Small intestine (tissue), 7 donors: ENCODE measurements around the gene LCNL1. TPM values are rescaled to one million over a fixed set of nuclear protein-coding genes. Genes with fewer than 3 reads are reported as not detected.
A peak's percentile ranks its signal among the peaks of the same experiment; 100 is the strongest.

ENCODE experiments used
- DNase-seq, 2 donors: peaks; one replicate each; pipeline versions ENCODE4 v3.0.0 to v3.0.0-alpha.2; 2013
- FAIRE-seq: peaks from 2 replicates; lab custom pipeline; 2012; peaks lifted over from hg19 to GRCh38; lab: Jason Lieb, UNC
- H3K27ac ChIP-seq, 3 donors: one replicate each; pipeline ENCODE4 v1.5.1; 2013; ENCODE audit warnings: low read length in 2 of 3, mild to moderate bottlenecking in 2 of 3, control low read depth in 1 of 3, inconsistent platforms in 1 of 3, low read depth in 1 of 3, moderate library complexity in 1 of 3
- H3K27me3 ChIP-seq, 3 donors: one replicate each; pipeline ENCODE4 v1.6.1; 2013; ENCODE audit warnings: low read length in 3 of 3, inconsistent platforms in 1 of 3; ENCODE audit not compliant: control insufficient read depth in 3 of 3, insufficient read depth in 3 of 3
- H3K36me3 ChIP-seq, 3 donors: one replicate each; pipeline ENCODE4 v1.6.1; 2013; ENCODE audit warnings: low read length in 3 of 3, inconsistent platforms in 1 of 3, low read depth in 1 of 3, mild to moderate bottlenecking in 1 of 3, moderate library complexity in 1 of 3; ENCODE audit not compliant: control insufficient read depth in 3 of 3, insufficient read depth in 2 of 3
- H3K4me1 ChIP-seq, 3 donors: one replicate each; pipeline ENCODE4 v1.6.1; 2013; ENCODE audit warnings: low read length in 2 of 3, inconsistent platforms in 1 of 3, low read depth in 1 of 3, mild to moderate bottlenecking in 1 of 3, moderate library complexity in 1 of 3; ENCODE audit not compliant: control insufficient read depth in 3 of 3, insufficient read depth in 2 of 3
- H3K4me3 ChIP-seq, 3 donors: one replicate each; pipeline ENCODE4 v1.5.1; 2013; ENCODE audit warnings: low read length in 3 of 3, control low read depth in 1 of 3, inconsistent platforms in 1 of 3, low read depth in 1 of 3, mild to moderate bottlenecking in 1 of 3, moderate library complexity in 1 of 3
- H3K9me3 ChIP-seq, 2 donors: one replicate each; pipeline ENCODE4 v1.6.1; 2013; ENCODE audit warnings: low read depth in 1 of 2, low read length in 1 of 2; ENCODE audit not compliant: control insufficient read depth in 2 of 2, insufficient read depth in 1 of 2
- WGBS, 3 donors: extraction: QIAGEN DNeasy Blood & Tissue Kit; methylation state at CpG; one replicate each; pipeline ENCODE4 v1.1.7; 2013; 5-methylcytosine and 5-hydroxymethylcytosine counted together
- polyA plus RNA-seq, 4 donors: library from polyadenylated mRNA; stranded (reverse) in 3 of 4; unstranded in 1 of 4; fragments of 200-250 nt in 3 of 4; fragments of 120-200 nt in 1 of 4; gene quantifications; one replicate each; pipeline versions ENCODE4 v1.2.1 to v1.2.3, GENCODE V29; 2013
- donor health status: healthy with polysubstance abuse.
- donor health status: control.
- donor health status: control.
- donor health status: Bipolar disorder and iron deficiency.
- donor health status: healthy.

Gene LCNL1
- polyA plus RNA-seq, 4 donors = 0.07 to 0.16 TPM; not detected in 2

DNA sequence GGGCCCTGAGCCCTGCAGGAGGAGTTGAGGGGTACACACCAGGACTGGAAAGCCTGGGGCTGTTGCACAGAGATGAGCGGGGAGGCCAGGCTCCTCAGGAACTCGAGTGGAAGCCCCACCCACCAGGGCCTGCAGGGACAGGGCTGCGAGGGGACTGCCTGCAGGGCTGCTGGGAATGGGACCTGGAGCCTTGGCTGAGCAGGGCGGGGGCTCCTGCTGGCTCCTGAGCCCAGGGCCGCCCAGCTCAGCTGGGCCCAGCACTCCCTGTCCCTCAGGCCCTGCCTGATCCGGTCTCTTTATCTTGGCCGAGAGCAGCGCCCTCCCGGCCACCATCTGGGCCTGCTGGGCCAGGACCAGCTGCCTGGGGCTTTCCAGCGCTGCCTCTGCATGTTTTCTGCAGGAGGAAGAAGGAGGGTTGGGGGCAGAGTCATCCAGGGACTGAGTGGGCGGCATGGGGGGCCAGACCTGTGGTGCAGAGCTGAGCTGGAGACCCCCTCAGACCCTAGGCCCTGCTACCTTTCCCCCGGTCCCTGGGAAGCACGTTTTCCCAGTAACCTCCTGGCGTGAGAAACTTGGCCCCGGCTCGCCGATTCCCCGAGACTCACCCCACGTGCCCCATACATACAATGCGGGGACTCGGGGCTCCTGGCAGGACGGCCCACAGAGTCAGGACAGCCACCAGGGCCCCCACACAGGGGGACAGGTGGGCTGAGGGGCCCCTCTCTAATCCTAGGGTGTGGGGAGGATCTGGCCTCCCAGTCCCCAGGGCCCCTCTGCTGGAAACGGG lies 21.3 kb upstream of the LCNL1 start:
- no peak overlapping the region for H3K4me3 ChIP-seq
- no peak for DNase-seq
- no peaks in the 10 kb centered on the region for H3K36me3 ChIP-seq
- no peak overlapping the region for H3K27ac ChIP-seq
- no peaks in the 10 kb centered on the region for H3K9me3 ChIP-seq
- peaks cover 0 to 13% (median 2%) of the 10 kb centered on the region in 3 donors for H3K4me1 ChIP-seq
- peaks cover 0 to 9% (median 0%) of the 10 kb centered on the region in 3 donors for H3K27me3 ChIP-seq
- WGBS, 3 donors = 63 to 73% (median 69%) methylated on average over 22 to 23 of the region's 23 CpGs
- no peak for FAIRE-seq

DNA sequence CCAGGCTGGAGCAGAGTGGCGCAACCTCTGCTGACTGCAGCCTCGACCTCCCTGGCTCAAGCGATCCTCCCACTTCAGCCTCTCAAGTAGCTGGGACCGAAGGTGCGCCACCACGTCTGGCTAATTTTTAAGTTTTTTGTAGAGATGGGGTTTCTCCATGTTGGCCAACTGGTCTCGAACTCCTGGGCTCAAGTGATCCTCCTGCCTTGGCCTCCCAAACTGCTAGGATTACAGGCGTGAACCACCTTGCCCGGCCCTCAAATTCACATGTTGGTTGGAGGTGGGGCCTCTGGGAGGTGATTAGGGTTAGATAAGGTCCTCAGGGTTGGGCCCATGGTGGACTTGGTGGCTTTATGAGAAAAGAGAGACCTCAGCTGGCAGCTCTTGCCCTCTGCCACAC lies 20.6 kb upstream of the LCNL1 start:
- 83 to 93% (median 90%) methylated on average over 9 of the region's 9 CpGs for WGBS, 3 donors
- no peak for FAIRE-seq

DNA sequence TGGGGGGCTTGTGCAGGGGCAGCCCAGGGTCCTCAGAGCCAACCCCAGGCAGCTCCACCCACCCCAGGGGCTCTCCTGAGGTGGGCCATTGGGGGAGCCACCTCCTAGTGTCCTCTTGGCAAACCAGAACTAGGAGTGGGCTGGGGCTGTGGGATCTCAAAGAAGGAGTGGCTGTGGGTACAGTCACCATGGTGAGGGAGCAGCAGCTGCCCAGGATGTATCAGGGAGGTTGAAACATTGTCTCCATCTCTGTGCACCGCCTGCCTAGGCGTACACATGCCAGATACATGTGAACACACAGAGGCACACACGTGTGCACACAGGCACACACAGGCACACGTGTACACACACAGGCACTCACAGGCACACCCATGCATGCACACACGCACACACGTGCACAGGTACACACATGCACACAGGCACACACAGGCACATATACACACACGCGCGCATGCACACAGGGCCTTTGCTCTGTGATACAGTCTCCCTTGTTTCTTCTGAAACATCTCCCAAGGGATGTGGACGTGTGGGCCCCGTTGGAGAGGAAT lies 20.0 kb upstream of the LCNL1 start:
- Histone ChIP-seq H3K9me3 (no peaks in the 10 kb centered on the region), H3K27ac (no peak overlapping the region), H3K4me1 (peaks cover 0 to 13% (median 2%) of the 10 kb centered on the region in 3 donors), H3K27me3 (peaks cover 0 to 9% (median 0%) of the 10 kb centered on the region in 3 donors), H3K4me3 (no peak overlapping the region), H3K36me3 (no peaks in the 10 kb centered on the region)
- DNase-seq (no peak), FAIRE-seq (no peak)
- WGBS, 3 donors = 81 to 89% (median 86%) methylated on average over 11 of the region's 11 CpGs

More for the DNA sequence above, 20.6 kb upstream of the LCNL1 start:
- Histone ChIP-seq H3K27ac (no peak overlapping the region), H3K9me3 (no peaks in the 10 kb centered on the region), H3K27me3 (peaks cover 0 to 9% (median 0%) of the 10 kb centered on the region in 3 donors), H3K36me3 (no peaks in the 10 kb centered on the region), H3K4me3 (no peak overlapping the region), H3K4me1 (peaks cover 0 to 13% (median 2%) of the 10 kb centered on the region in 3 donors)
- DNase-seq = no peak

DNA sequence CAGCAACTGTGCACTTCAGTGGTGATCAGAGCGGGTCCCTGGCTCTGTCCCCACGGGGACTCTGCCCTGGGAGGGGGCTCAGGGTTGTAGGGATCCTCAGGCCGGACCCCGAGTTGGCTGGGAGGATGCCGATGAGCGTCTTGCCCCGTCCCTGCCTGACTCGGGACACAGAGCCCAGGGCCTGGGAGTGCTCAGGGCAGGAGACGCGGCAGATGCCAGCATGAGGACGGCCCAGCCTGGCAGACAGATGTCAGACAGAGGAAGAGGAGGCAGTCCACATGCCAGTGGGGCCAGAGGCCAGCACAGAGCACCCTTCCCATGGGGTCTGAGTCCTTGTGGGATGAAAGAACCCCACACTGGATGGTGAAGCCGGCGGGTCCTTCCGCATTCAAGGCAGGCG lies 19.5 kb upstream of the LCNL1 start:
- H3K27ac ChIP-seq = no peak overlapping the region
- no peak for FAIRE-seq
- no peaks in the 10 kb centered on the region for H3K36me3 ChIP-seq
- H3K27me3 ChIP-seq = peaks cover 0 to 9% (median 0%) of the 10 kb centered on the region in 3 donors
- 87 to 92% (median 87%) methylated on average over 12 to 15 of the region's 15 CpGs for WGBS, 3 donors
- H3K9me3 ChIP-seq = no peaks in the 10 kb centered on the region
- DNase-seq = no peak
- H3K4me1 ChIP-seq = peaks cover 0 to 13% (median 2%) of the 10 kb centered on the region in 3 donors
- H3K4me3 ChIP-seq = no peak overlapping the region

DNA sequence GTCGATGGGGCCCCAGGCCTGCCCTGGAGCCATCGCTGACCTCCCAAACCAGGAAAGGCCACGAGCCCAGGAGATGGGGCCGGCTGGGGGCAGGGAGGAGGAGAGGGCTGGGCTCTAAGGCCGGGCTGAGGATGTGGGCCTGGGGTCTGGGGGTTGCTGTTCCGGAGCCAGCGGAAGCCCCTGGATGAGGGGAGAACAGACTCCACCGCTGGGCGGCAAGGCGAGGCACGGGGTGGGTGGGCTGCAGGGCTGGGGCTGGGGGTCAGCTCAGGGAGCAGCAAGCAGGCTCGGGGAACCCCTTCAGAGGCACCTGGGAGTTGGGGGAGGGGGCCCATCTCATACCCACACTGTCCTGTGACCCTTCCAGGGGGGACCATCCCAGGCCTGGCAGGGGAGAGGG lies 19.0 kb upstream of the LCNL1 start:
- Histone ChIP-seq H3K4me3 (no peak overlapping the region), H3K4me1 (peaks cover 0 to 13% (median 2%) of the 10 kb centered on the region in 3 donors), H3K27ac (no peak overlapping the region), H3K27me3 (peaks cover 0 to 9% (median 0%) of the 10 kb centered on the region in 3 donors), H3K36me3 (no peaks in the 10 kb centered on the region), H3K9me3 (no peaks in the 10 kb centered on the region)
- FAIRE-seq = no peak
- WGBS, 3 donors = 75 to 84% (median 80%) methylated on average over 9 to 12 of the region's 12 CpGs
- DNase-seq = no peak

DNA sequence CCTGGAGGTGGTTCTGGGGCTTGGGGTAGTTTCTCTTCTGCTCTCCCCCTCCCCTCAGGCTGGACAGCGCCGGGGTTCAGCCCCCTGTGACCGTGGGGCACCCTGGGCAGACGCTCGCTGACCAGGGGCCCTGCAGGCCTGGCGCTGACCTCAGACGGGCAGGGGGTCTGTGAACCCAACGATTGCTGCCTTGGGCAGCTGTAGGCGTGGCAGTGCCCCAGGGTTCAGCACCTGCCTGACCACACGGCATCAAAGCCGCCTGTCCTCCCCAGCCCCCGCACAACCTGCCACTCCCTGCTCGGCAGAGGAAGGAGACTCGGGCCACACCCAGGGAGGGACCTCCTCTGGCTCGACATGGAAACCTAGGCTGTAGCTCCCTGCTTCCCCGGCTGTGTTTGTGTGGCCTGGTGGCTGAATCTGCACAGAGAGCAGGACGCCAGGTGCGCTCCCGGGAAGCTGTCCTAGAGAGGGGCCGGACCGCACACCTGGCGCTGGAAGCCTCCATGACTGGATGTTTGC lies 18.6 kb upstream of the LCNL1 start:
- WGBS, 3 donors = 11 to 54% (median 38%) methylated on average over 19 to 22 of the region's 22 CpGs
- Histone ChIP-seq H3K27ac (no peak overlapping the region), H3K36me3 (no peaks in the 10 kb centered on the region), H3K27me3 (peaks cover 0 to 9% (median 0%) of the 10 kb centered on the region in 3 donors), H3K4me3 (no peak overlapping the region), H3K4me1 (peaks cover 0 to 13% (median 2%) of the 10 kb centered on the region in 3 donors), H3K9me3 (no peaks in the 10 kb centered on the region)
- FAIRE-seq (no peak), DNase-seq (peak; percentile 59 to 70)

DNA sequence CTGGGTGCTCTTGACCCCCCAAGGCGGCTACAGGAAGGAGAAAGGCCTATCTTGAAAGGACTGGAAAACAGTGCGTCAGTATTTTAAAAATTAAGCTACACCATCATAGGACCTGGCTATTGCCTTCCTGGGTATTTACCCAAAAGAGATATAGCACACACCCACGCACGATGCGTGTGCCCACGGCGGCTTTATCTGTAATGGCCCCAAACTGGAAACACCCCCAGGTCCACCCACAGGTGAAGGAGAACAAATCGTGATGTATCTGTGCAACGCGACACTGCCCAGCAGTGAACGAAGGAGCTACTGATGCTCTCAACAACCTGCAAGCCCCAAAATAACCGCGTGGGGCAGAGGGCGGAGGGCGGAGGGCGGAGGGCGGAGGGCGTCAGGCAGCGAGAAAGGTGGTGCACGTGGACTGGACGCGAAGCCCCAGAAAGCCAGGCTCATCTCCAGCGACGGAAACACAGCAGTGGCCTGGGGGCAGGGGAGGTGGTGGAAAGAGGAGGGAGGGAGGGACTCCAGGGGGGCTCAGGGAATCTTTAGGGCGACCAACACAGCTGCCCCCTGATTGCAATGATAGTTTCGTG lies 17.9 kb upstream of the LCNL1 start:
- H3K27ac ChIP-seq = no peak overlapping the region
- DNase-seq (no peak), FAIRE-seq (no peak)

DNA sequence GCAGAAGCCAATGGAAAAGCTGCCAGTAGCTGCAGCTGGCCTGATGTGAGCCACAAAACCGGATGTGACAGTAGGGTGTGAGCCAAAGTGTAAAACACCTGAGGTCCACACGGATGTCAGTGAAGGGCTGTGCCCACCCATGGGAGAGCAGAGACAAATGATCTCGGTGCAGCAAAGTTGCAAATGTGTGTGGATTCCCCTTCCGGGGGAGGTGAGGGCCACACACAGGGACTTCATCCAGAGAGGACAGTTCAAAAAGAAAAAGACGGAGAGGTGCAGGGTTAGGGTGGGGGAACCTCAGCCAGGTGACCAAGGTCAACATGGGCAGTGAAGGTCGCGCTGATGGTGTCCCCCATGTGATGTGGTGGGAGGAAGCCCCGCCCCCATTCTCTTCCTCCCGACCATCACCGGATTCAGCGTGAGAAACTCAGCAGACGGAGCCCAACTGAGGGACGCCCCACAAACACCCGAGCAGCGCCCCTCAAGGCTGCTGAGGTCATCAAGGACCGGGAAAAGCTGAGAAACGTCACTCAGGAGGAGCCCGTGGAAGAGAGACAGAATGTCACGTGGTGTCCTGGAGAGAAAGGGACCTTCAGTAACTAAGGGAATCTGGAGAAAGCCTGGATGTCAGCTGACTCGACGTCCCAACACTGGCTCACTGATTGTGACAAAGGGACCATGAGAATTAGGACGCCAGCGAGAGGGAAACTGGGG lies 16.9 kb upstream of the LCNL1 start:
- DNase-seq (peak; percentile 26 to 30), FAIRE-seq (no peak)

More for the DNA sequence above, 17.9 kb upstream of the LCNL1 start:
- Histone ChIP-seq H3K4me1 (peaks cover 0 to 13% (median 2%) of the 10 kb centered on the region in 3 donors), H3K36me3 (no peaks in the 10 kb centered on the region), H3K27me3 (peaks cover 0 to 9% (median 0%) of the 10 kb centered on the region in 3 donors), H3K4me3 (no peak overlapping the region), H3K9me3 (no peaks in the 10 kb centered on the region)
- 57 to 79% (median 72%) methylated on average over 26 of the region's 26 CpGs for WGBS, 3 donors

More for the DNA sequence above, 16.9 kb upstream of the LCNL1 start:
- H3K4me1 ChIP-seq = peaks cover 0 to 13% (median 2%) of the 10 kb centered on the region in 3 donors
- no peak overlapping the region for H3K4me3 ChIP-seq
- WGBS, 3 donors = 25 to 27% (median 27%) methylated on average over 23 of the region's 23 CpGs
- no peaks in the 10 kb centered on the region for H3K36me3 ChIP-seq
- no peaks in the 10 kb centered on the region for H3K9me3 ChIP-seq
- no peak overlapping the region for H3K27ac ChIP-seq
- H3K27me3 ChIP-seq = peaks cover 0 to 9% (median 0%) of the 10 kb centered on the region in 3 donors
